A673 (cell line): Measurements from ENCODE around the gene UBAP1L. TPM values are rescaled to one million over a fixed set of nuclear protein-coding genes. Genes with fewer than 3 reads are reported as not detected.
A peak's percentile ranks its signal among the peaks of the same experiment; 100 is the strongest.

Source experiments
- BruUV-seq: library from RNA; stranded (reverse); fragments of 400-500 nt; replicated peaks from 2 replicates; lab custom pipeline; 2021; lab: Mats Ljungman, UMichigan
- CTCF ChIA-PET: fragments of 300-600 bp; sonication (Branson Sonifier 250); formaldehyde crosslinking; loops from one replicate; lab custom pipeline; 2022; ENCODE audit warnings: antibody characterized with exemption; lab: Charles Lee
- POLR2A ChIA-PET: fragments of 300-600 bp; sonication (Branson Sonifier 250); formaldehyde crosslinking; loops from one replicate; lab custom pipeline; 2022; ENCODE audit warnings: antibody characterized with exemption; ENCODE audit not compliant: low non-redundant PET; lab: Charles Lee
- DNase-seq: peaks from one replicate; pipeline ENCODE4 v3.0.0-alpha.2; 2015; ENCODE audit warnings: low spot score
- H3K27ac ChIP-seq: fragments of 200-600 bp; sonication (generic); 2 replicates; pipeline ENCODE4 v1.5.1; 2016; ENCODE audit warnings: mixed run types, low read depth, mild to moderate bottlenecking, mixed read lengths, antibody characterized with exemption, low read length; ENCODE audit not compliant: poor library complexity, severe bottlenecking
- H3K27me3 ChIP-seq: fragments of 200-600 bp; sonication (generic); replicated peaks from 2 replicates; pipeline ENCODE4 v1.6.1; 2017; ENCODE audit warnings: mixed run types, low read depth, mild to moderate bottlenecking, mixed read lengths, antibody characterized with exemption, low read length; ENCODE audit not compliant: insufficient read depth, poor library complexity
- H3K36me3 ChIP-seq: fragments of 200-600 bp; sonication (generic); 2 replicates; pipeline ENCODE4 v1.6.1; 2016; ENCODE audit warnings: mixed run types, mild to moderate bottlenecking, mixed read lengths, antibody characterized with exemption, low read length; ENCODE audit not compliant: insufficient read depth, poor library complexity, severe bottlenecking
- H3K4me1 ChIP-seq: fragments of 200-600 bp; sonication (generic); 2 replicates; pipeline ENCODE4 v1.6.1; 2017; ENCODE audit warnings: mixed run types, mild to moderate bottlenecking, mixed read lengths, antibody characterized with exemption, low read length; ENCODE audit not compliant: insufficient read depth, poor library complexity, severe bottlenecking
- H3K4me3 ChIP-seq: fragments of 200-600 bp; sonication (generic); 2 replicates; pipeline ENCODE4 v1.5.1; 2016; ENCODE audit warnings: low read depth, mixed run types, mild to moderate bottlenecking, mixed read lengths, low read length; ENCODE audit not compliant: poor library complexity, severe bottlenecking
- H3K9me3 ChIP-seq: fragments of 200-600 bp; sonication (generic); 2 replicates; pipeline ENCODE4 v1.6.1; 2016; ENCODE audit warnings: mixed run types, low read depth, mild to moderate bottlenecking, mixed read lengths, antibody characterized with exemption, low read length; ENCODE audit not compliant: poor library complexity, severe bottlenecking
- CTCF ChIP-seq: fragments of 300-800, 200-600 bp; sonication (generic); conservative IDR thresholded peaks from 2 replicates; pipeline ENCODE4 v1.5.1; 2017; ENCODE audit warnings: low read depth, mild to moderate bottlenecking, antibody characterized with exemption, low read length, moderate library complexity, mixed read lengths
- EZH2 ChIP-seq: fragments of 200-600 bp; sonication (generic); IDR thresholded peaks from 2 replicates; pipeline ENCODE4 v1.6.1; 2017; ENCODE audit warnings: borderline replicate concordance, low read depth, mild to moderate bottlenecking, mixed read lengths, antibody characterized with exemption, low read length; ENCODE audit not compliant: poor library complexity, severe bottlenecking
- intact Hi-C: fragments of 100-400 bp; cut with micrococcal nuclease; formaldehyde crosslinking; loops from one replicate; pipeline ENCODE4 v1.10.0; 2022; ENCODE audit not compliant: unreplicated experiment
- total RNA-seq: library from RNA; stranded (reverse); gene quantifications from 2 replicates; pipeline ENCODE4 v1.2.3, GENCODE V29; 2021

UBAP1L gene
- total RNA-seq, 1 experiment from 2014 or later: 3.9 TPM

- POLR2A ChIA-PET: interaction anchor here (0.5 kb wide), 1 partner anchor 426 kb away, joined by 4 read pairs; no protein-coding TSS in a partner anchor
- Histone ChIP-seq H3K4me1 (peaks cover 14% of the 10 kb centered on the region), H3K36me3 (no peaks in the 10 kb centered on the region), H3K27ac (no peak overlapping the region), H3K4me3 (no peak overlapping the region), H3K9me3 (no peaks in the 10 kb centered on the region), H3K27me3 (no peaks in the 10 kb centered on the region)
- TF ChIP-seq CTCF: no peak
- no peak for DNase-seq
- BruUV-seq: no TSS peak
- intact Hi-C loops: no loop called here
- CTCF ChIA-PET: interaction anchor here (1.0 kb wide), 1 partner anchor 32 kb away, joined by 3 read pairs; no protein-coding TSS in a partner anchor
Measured at GRCh38 chr15:65069779-65070546, 45.0 kb downstream of the UBAP1L start.

- no peak for DNase-seq
- peaks cover 14% of the 10 kb centered on the region for H3K4me1 ChIP-seq
- POLR2A ChIA-PET: interaction anchor here (0.5 kb wide), 1 partner anchor 427 kb away, joined by 4 read pairs; no protein-coding TSS in a partner anchor
Measured at GRCh38 chr15:65069179-65069578, 45.8 kb downstream of the UBAP1L start.

GRCh38 chr15:65068403-65068788 is 46.6 kb downstream of the UBAP1L start:
- Histone ChIP-seq H3K36me3 (no peaks in the 10 kb centered on the region), H3K9me3 (no peaks in the 10 kb centered on the region), H3K4me1 (peaks cover 14% of the 10 kb centered on the region), H3K27me3 (no peaks in the 10 kb centered on the region), H3K4me3 (peak overlapping the region; percentile 44), H3K27ac (no peak overlapping the region)
- no peak for DNase-seq
- BruUV-seq: no TSS peak
- ChIA-PET POLR2A (interaction anchor here (0.7 kb wide), 1 partner anchor 281 kb away, joined by 3 read pairs; no protein-coding TSS in a partner anchor), CTCF (no interaction called here)
- intact Hi-C loops: no loop called here
- no peak for TF ChIP-seq CTCF
- no peak for TF ChIP-seq EZH2

More at GRCh38 chr15:65069179-65069578, 45.8 kb downstream of the UBAP1L start:
- H3K36me3 ChIP-seq: no peaks in the 10 kb centered on the region
- H3K9me3 ChIP-seq: no peaks in the 10 kb centered on the region
- H3K4me3 ChIP-seq: no peak overlapping the region
- no TSS peak for BruUV-seq
- TF ChIP-seq EZH2 (no peak), CTCF (no peak)
- H3K27me3 ChIP-seq: no peaks in the 10 kb centered on the region
- H3K27ac ChIP-seq: no peak overlapping the region
- CTCF ChIA-PET: interaction anchor here (1.0 kb wide), 1 partner anchor 32 kb away, joined by 3 read pairs; no protein-coding TSS in a partner anchor
- intact Hi-C loops: no loop called here
